Calu3 (cell line): ENCODE data around the gene COL5A1. TPM values are rescaled to one million over a fixed set of nuclear protein-coding genes. Genes with fewer than 3 reads are reported as not detected.

ENCODE experiments used
- BruUV-seq: library from RNA; stranded (reverse); fragments of 400-500 nt; replicated peaks from 2 replicates; lab custom pipeline; 2021; lab: Mats Ljungman, UMichigan
- CTCF ChIA-PET: fragments of 300-600 bp; sonication (Branson Sonifier 250); formaldehyde crosslinking; loops from one replicate; lab custom pipeline; 2022; ENCODE audit warnings: antibody characterized with exemption; lab: Charles Lee
- DNase-seq: peaks from one replicate; pipeline ENCODE4 v3.0.0; 2022
- H3K27ac Mint-ChIP-seq: one replicate; pipeline ENCODE4 v1.8.0; 2022; ENCODE audit warnings: mixed read lengths; ENCODE audit not compliant: unreplicated experiment
- H3K27me3 Mint-ChIP-seq: one replicate; pipeline ENCODE4 v1.8.0; 2022; ENCODE audit warnings: mixed read lengths; ENCODE audit not compliant: unreplicated experiment
- H3K36me3 Mint-ChIP-seq: one replicate; pipeline ENCODE4 v1.8.0; 2022; ENCODE audit warnings: mild to moderate bottlenecking, moderate library complexity, mixed read lengths; ENCODE audit not compliant: insufficient read depth, unreplicated experiment
- H3K4me1 Mint-ChIP-seq: one replicate; pipeline ENCODE4 v1.8.0; 2022; ENCODE audit warnings: mild to moderate bottlenecking, low read depth, mixed read lengths; ENCODE audit not compliant: unreplicated experiment
- H3K4me3 Mint-ChIP-seq: one replicate; pipeline ENCODE4 v1.8.0; 2022; ENCODE audit warnings: mild to moderate bottlenecking, low read depth, moderate library complexity, mixed read lengths; ENCODE audit not compliant: unreplicated experiment
- H3K9me3 Mint-ChIP-seq: one replicate; pipeline ENCODE4 v1.8.0; 2022; ENCODE audit warnings: low read depth, mixed read lengths; ENCODE audit not compliant: unreplicated experiment
- intact Hi-C: fragments of 100-400 bp; cut with micrococcal nuclease; formaldehyde crosslinking; loops from one replicate; pipeline ENCODE4 v1.10.0; 2022; ENCODE audit not compliant: unreplicated experiment
- total RNA-seq: library from RNA; stranded (reverse); gene quantifications from 2 replicates; pipeline ENCODE4 v1.2.3, GENCODE V29; 2022
- TF ChIP-seq, protein P1 (sequence below): fragments of 200-600 bp; IDR thresholded peaks from one replicate; pipeline ENCODE4 v1.8.0; 2022; ENCODE audit warnings: antibody characterized with exemption; ENCODE audit not compliant: unreplicated experiment

Gene COL5A1
- total RNA-seq, 1 experiment from 2014 or later: not detected

DNA sequence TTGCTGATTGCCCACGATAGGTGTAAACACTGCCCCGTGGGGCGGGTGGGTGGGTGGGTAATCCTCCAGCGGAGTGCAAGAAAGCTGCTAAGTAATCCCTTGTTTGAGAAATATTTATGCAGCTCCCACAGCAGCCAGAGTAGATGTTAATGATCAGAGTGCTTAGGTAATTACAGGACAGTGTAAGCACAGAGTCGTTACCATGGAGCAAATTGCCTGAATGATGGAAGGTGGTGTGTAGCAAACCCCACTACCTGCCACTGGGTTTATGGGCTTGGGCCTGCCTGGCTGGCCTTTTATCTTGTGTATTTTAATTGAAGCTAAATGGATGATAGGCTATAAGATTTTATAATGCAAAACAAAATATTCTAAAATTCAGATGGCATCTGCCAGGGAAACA, 110.0 kb downstream of the COL5A1 start:
- no peak overlapping the region for H3K4me3 Mint-ChIP-seq
- no peaks in the 10 kb centered on the region for H3K4me1 Mint-ChIP-seq
- no peak for DNase-seq
- no peak overlapping the region for H3K27ac Mint-ChIP-seq
- CTCF ChIA-PET: no interaction called here
- no peaks in the 10 kb centered on the region for H3K9me3 Mint-ChIP-seq
- intact Hi-C loops: no loop called here
- no peaks in the 10 kb centered on the region for H3K36me3 Mint-ChIP-seq
- BruUV-seq: no TSS peak
- H3K27me3 Mint-ChIP-seq: no peaks in the 10 kb centered on the region
- TF ChIP-seq, protein P1, sequence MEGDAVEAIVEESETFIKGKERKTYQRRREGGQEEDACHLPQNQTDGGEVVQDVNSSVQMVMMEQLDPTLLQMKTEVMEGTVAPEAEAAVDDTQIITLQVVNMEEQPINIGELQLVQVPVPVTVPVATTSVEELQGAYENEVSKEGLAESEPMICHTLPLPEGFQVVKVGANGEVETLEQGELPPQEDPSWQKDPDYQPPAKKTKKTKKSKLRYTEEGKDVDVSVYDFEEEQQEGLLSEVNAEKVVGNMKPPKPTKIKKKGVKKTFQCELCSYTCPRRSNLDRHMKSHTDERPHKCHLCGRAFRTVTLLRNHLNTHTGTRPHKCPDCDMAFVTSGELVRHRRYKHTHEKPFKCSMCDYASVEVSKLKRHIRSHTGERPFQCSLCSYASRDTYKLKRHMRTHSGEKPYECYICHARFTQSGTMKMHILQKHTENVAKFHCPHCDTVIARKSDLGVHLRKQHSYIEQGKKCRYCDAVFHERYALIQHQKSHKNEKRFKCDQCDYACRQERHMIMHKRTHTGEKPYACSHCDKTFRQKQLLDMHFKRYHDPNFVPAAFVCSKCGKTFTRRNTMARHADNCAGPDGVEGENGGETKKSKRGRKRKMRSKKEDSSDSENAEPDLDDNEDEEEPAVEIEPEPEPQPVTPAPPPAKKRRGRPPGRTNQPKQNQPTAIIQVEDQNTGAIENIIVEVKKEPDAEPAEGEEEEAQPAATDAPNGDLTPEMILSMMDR: no peak

DNA sequence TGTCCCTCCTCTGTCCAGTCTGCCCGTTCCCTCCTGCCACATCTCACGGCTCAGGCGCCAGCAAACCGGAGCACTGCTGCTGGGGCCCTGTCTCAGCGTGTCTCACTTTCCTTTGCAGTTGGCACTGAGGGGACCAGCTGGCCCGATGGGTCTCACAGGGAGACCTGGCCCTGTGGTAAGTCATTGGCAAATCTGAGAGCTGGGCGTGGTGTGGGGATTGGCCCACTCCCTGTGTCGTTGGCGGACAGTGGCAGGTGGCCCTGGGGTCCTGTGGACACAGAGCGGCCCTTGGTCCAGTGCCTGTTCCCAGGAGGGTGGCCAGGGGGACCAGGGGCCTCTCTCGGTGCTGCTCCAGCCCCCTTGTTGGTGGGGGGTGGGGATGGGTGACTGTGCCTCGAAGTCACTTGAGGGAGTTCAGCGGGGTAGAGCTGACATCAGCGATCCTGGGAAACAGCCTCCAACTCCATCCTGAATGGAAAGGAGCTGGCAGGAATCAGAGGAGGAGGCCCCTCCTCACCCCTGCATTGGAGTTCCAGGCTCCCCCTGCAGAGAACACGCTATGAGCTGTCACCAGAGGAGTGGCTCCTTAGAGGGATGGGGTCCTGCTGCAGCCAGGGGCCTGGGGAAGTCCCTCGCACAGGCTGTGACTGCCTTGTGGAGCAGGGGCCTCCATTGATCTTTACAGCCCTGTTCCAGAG, 111.0 kb downstream of the COL5A1 start:
- no peaks in the 10 kb centered on the region for H3K9me3 Mint-ChIP-seq
- TF ChIP-seq, protein P1: no peak
- intact Hi-C loops: no loop called here
- H3K27ac Mint-ChIP-seq: no peak overlapping the region
- no peaks in the 10 kb centered on the region for H3K27me3 Mint-ChIP-seq
- CTCF ChIA-PET: no interaction called here
- no peaks in the 10 kb centered on the region for H3K4me1 Mint-ChIP-seq
- DNase-seq: no peak
- H3K36me3 Mint-ChIP-seq: no peaks in the 10 kb centered on the region
- no peak overlapping the region for H3K4me3 Mint-ChIP-seq
- BruUV-seq: no TSS peak

DNA sequence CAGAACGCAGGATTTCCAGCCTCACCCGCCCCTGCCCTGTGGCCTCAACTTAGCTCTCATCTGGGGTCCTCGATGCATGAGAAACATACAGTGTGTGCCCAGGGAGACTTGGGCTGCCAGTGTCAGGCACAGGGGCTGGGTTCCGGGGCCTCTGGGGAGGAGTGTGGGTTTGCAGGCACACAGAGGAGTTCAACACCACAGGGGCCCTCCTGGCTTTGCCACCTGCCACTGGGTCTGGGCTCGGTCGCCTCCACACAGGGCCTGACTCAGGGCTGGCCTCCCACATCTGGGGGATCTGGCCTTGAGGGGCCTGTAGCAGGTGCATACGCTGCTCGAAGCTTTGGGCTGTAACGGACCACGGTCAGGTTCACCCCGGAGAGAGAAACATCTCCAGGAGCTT, 111.6 kb downstream of the COL5A1 start:
- H3K36me3 Mint-ChIP-seq: no peaks in the 10 kb centered on the region
- no TSS peak for BruUV-seq
- H3K4me3 Mint-ChIP-seq: no peak overlapping the region
- TF ChIP-seq, protein P1: no peak
- DNase-seq: no peak
- H3K9me3 Mint-ChIP-seq: no peaks in the 10 kb centered on the region
- no peaks in the 10 kb centered on the region for H3K27me3 Mint-ChIP-seq
- no peaks in the 10 kb centered on the region for H3K4me1 Mint-ChIP-seq
- intact Hi-C loops: no loop called here
- CTCF ChIA-PET: no interaction called here
- no peak overlapping the region for H3K27ac Mint-ChIP-seq

- Mint-ChIP-seq H3K27ac (no peak overlapping the region), H3K4me3 (no peak overlapping the region), H3K4me1 (no peaks in the 10 kb centered on the region), H3K9me3 (peaks cover 2% of the 10 kb centered on the region), H3K27me3 (no peaks in the 10 kb centered on the region), H3K36me3 (no peaks in the 10 kb centered on the region)
- DNase-seq: no peak
- intact Hi-C loops: no loop called here
- BruUV-seq: no TSS peak
- CTCF ChIA-PET: no interaction called here
- TF ChIP-seq, protein P1: no peak
Measured at GRCh38 chr9:134755221-134755907, 113.8 kb downstream of the COL5A1 start.
